OCI-LY7 (cell line): Measurements from ENCODE around the gene ZFHX3. TPM values are rescaled to one million over a fixed set of nuclear protein-coding genes. Genes with fewer than 3 reads are reported as not detected.

Source experiments
- BruUV-seq: library from RNA; stranded (reverse); fragments of 400-500 nt; replicated peaks from 2 replicates; lab custom pipeline; 2021; lab: Mats Ljungman, UMichigan
- CTCF ChIA-PET: fragments of 300-600 bp; sonication (Branson Sonifier 250); formaldehyde crosslinking; loops from one replicate; lab custom pipeline; 2022; ENCODE audit warnings: antibody characterized with exemption; ENCODE audit not compliant: unreplicated experiment; lab: Charles Lee
- POLR2A ChIA-PET: fragments of 300-600 bp; sonication (Branson Sonifier 250); formaldehyde crosslinking; loops from one replicate; lab custom pipeline; 2022; ENCODE audit warnings: antibody characterized with exemption; lab: Charles Lee
- DNase-seq: peaks from one replicate; pipeline ENCODE4 v3.0.0-alpha.2; 2015; ENCODE audit warnings: low spot score
- H2AFZ ChIP-seq: fragments of 200-600 bp; sonication (generic), shearing (Covaris generic); 2 replicates; pipeline ENCODE4 v1.6.1; 2014; ENCODE audit warnings: mild to moderate bottlenecking, antibody characterized with exemption, low read length, moderate library complexity
- H3K27ac ChIP-seq: fragments of 200-600 bp; sonication (generic); 2 replicates; pipeline ENCODE4 v1.5.1; 2014; ENCODE audit warnings: mixed run types, low read depth, mild to moderate bottlenecking, moderate library complexity, low read length, inconsistent platforms; ENCODE audit not compliant: poor library complexity, severe bottlenecking
- H3K36me3 ChIP-seq: fragments of 200-600 bp; sonication (generic); 2 replicates; pipeline ENCODE4 v1.6.1; 2014; ENCODE audit warnings: mild to moderate bottlenecking, antibody characterized with exemption, low read length, moderate library complexity, mixed read lengths; ENCODE audit not compliant: insufficient read depth
- H3K4me1 ChIP-seq: fragments of 200-600 bp; sonication (generic); 2 replicates; pipeline ENCODE4 v1.5.1; 2014; ENCODE audit warnings: mild to moderate bottlenecking, low read length; ENCODE audit not compliant: insufficient read depth, poor library complexity, severe bottlenecking
- H3K4me2 ChIP-seq: fragments of 200-600 bp; sonication (generic); 2 replicates; pipeline ENCODE4 v1.6.1; 2014; ENCODE audit warnings: mild to moderate bottlenecking, low read length
- H3K4me3 ChIP-seq: fragments of 200-600 bp; sonication (generic); 2 replicates; pipeline ENCODE4 v1.5.1; 2014; ENCODE audit warnings: mild to moderate bottlenecking, low read depth, low read length; ENCODE audit not compliant: poor library complexity, severe bottlenecking
- H3K79me2 ChIP-seq: fragments of 200-600 bp; sonication (generic); 2 replicates; pipeline ENCODE4 v1.6.1; 2016; ENCODE audit warnings: low read depth, mild to moderate bottlenecking, low read length, moderate library complexity, mixed read lengths; ENCODE audit not compliant: insufficient read depth
- H3K9me2 ChIP-seq: fragments of 200-600 bp; sonication (generic); 2 replicates; pipeline ENCODE4 v1.6.1; 2016; ENCODE audit warnings: mild to moderate bottlenecking, low read length, mixed read lengths; ENCODE audit not compliant: insufficient read depth
- H3K9me3 ChIP-seq: fragments of 200-600 bp; sonication (generic); 2 replicates; pipeline ENCODE4 v1.6.1; 2014; ENCODE audit warnings: mild to moderate bottlenecking, mixed run types, low read length, mixed read lengths
- H4K20me1 ChIP-seq: fragments of 200-600 bp; sonication (generic); 2 replicates; pipeline ENCODE4 v1.6.1; 2014; ENCODE audit warnings: mild to moderate bottlenecking, antibody characterized with exemption, low read length, moderate library complexity, mixed read lengths; ENCODE audit not compliant: insufficient read depth
- CTCF ChIP-seq: fragments of 200-600 bp; sonication (generic); conservative IDR thresholded peaks from 2 replicates; pipeline ENCODE4 v1.5.1; 2014; ENCODE audit warnings: mild to moderate bottlenecking, antibody characterized with exemption, low read length, moderate library complexity, mixed read lengths
- EZH2phosphoT487 ChIP-seq: fragments of 200-600 bp; sonication (generic); IDR thresholded peaks from 2 replicates; pipeline ENCODE4 v1.6.1; 2018; ENCODE audit warnings: low read depth, borderline replicate concordance, mild to moderate bottlenecking, mixed run types, antibody characterized with exemption, low read length, moderate library complexity, mixed read lengths
- intact Hi-C: fragments of 100-400 bp; cut with micrococcal nuclease; formaldehyde crosslinking; loops from one replicate; pipeline ENCODE4 v1.10.0; 2022; ENCODE audit not compliant: unreplicated experiment
- total RNA-seq, 2 experiments: library from RNA; depleted of rRNA in 1 of 2; stranded (reverse); fragments of >200 nt in 1 of 2; shearing (Covaris generic) in 1 of 2; gene quantifications; 2 replicates each; pipeline ENCODE4 v1.2.3, GENCODE V29; 2014 to 2022

Gene ZFHX3
- total RNA-seq, 2 experiments from 2014 or later: 1.3 to 6.2 TPM

GRCh38 chr16:73036074-73036826 lies 11.7 kb downstream of the ZFHX3 start:
- H3K79me2 ChIP-seq: no peaks in the 10 kb centered on the region
- no peak for DNase-seq
- intact Hi-C loops: no loop called here
- no TSS peak for BruUV-seq
- no peak overlapping the region for H3K4me2 ChIP-seq
- no peaks in the 10 kb centered on the region for H3K36me3 ChIP-seq
- H4K20me1 ChIP-seq: no peaks in the 10 kb centered on the region; the same call in 1 of the 2 replicates
- no peak for TF ChIP-seq EZH2phosphoT487
- TF ChIP-seq CTCF: no peak
- H3K4me3 ChIP-seq: no peak overlapping the region
- H3K9me3 ChIP-seq: no peaks in the 10 kb centered on the region
- no peaks in the 10 kb centered on the region for H3K9me2 ChIP-seq
- H2AFZ ChIP-seq: no peak overlapping the region
- POLR2A ChIA-PET: no interaction called here
- CTCF ChIA-PET: no interaction called here
- no peak overlapping the region for H3K27ac ChIP-seq
- H3K4me1 ChIP-seq: peaks cover 6% of the 10 kb centered on the region

GRCh38 chr16:73034374-73034773 lies 13.6 kb downstream of the ZFHX3 start:
- Histone ChIP-seq H3K4me2 (no peak overlapping the region), H3K4me1 (peaks cover 6% of the 10 kb centered on the region), H3K79me2 (no peaks in the 10 kb centered on the region), H3K36me3 (no peaks in the 10 kb centered on the region), H3K9me2 (no peaks in the 10 kb centered on the region), H2AFZ (no peak overlapping the region), H3K9me3 (no peaks in the 10 kb centered on the region), H3K4me3 (no peak overlapping the region), H4K20me1 (no peaks in the 10 kb centered on the region; the same call in 1 of the 2 replicates), H3K27ac (no peak overlapping the region)
- no peak for DNase-seq
- intact Hi-C loops: no loop called here
- CTCF ChIA-PET: no interaction called here
- TF ChIP-seq CTCF (no peak), EZH2phosphoT487 (no peak)
- POLR2A ChIA-PET: no interaction called here
- no TSS peak for BruUV-seq
